HEK293 (cell line): ENCODE data around the gene SELENOO.

Experiments used
- EGR2 ChIP-seq: fragments of 450-650 bp; formaldehyde crosslinking; IDR thresholded peaks from 2 replicates; pipeline ENCODE4 v1.5.1; 2016; ENCODE audit warnings: low read depth, missing biosample characterization, missing genetic modification characterization
- ELK4 ChIP-seq: IDR thresholded peaks from 2 replicates; pipeline ENCODE4 v1.6.1; 2011; ENCODE audit warnings: mild to moderate bottlenecking, low read depth, low read length, borderline replicate concordance
- GLIS1 ChIP-seq: fragments of 450-650 bp; formaldehyde crosslinking; IDR thresholded peaks from 2 replicates; pipeline ENCODE4 v1.5.1; 2016; ENCODE audit warnings: missing biosample characterization, missing genetic modification characterization
- IKZF3 ChIP-seq: fragments of 450-650 bp; IDR thresholded peaks from 2 replicates; pipeline ENCODE4 v1.5.0; 2018; ENCODE audit warnings: missing biosample characterization, mild to moderate bottlenecking, missing genetic modification characterization, moderate library complexity
- OVOL3 ChIP-seq: fragments of 450-650 bp; formaldehyde crosslinking; IDR thresholded peaks from 2 replicates; pipeline ENCODE4 v1.5.1; 2016; ENCODE audit warnings: missing biosample characterization, missing genetic modification characterization
- PRDM1 ChIP-seq: fragments of 450-650 bp; formaldehyde crosslinking; IDR thresholded peaks from 2 replicates; pipeline ENCODE4; 2016; ENCODE audit warnings: missing biosample characterization, missing genetic modification characterization
- REPIN1 ChIP-seq: fragments of 450-650 bp; formaldehyde crosslinking; IDR thresholded peaks from 2 replicates; pipeline ENCODE4 v1.5.1; 2017; ENCODE audit warnings: missing biosample characterization, missing genetic modification characterization, low read depth
- SCRT1 ChIP-seq: fragments of 450-650 bp; formaldehyde crosslinking; IDR thresholded peaks from 2 replicates; pipeline ENCODE4 v1.5.1; 2016; ENCODE audit warnings: missing biosample characterization, missing genetic modification characterization, borderline replicate concordance
- SP3 ChIP-seq: fragments of 450-650 bp; formaldehyde crosslinking; IDR thresholded peaks from 2 replicates; pipeline ENCODE4 v1.5.1; 2016; ENCODE audit warnings: missing biosample characterization, missing genetic modification characterization
- YY1 ChIP-seq: fragments of 450-650 bp; formaldehyde crosslinking; IDR thresholded peaks from 2 replicates; pipeline ENCODE4 v1.5.1; 2018; ENCODE audit warnings: missing biosample characterization, missing genetic modification characterization
- ZBTB11 ChIP-seq: fragments of 450-650 bp; formaldehyde crosslinking; conservative IDR thresholded peaks from 2 replicates; pipeline ENCODE4 v1.5.1; 2016; ENCODE audit warnings: low read depth, missing biosample characterization, missing genetic modification characterization
- ZBTB20 ChIP-seq: fragments of 450-650 bp; formaldehyde crosslinking; IDR thresholded peaks from 2 replicates; pipeline ENCODE4 v1.5.1; 2016; ENCODE audit warnings: missing biosample characterization, missing genetic modification characterization
- ZBTB49 ChIP-seq: fragments of 450-650 bp; formaldehyde crosslinking; IDR thresholded peaks from 2 replicates; pipeline ENCODE4 v1.5.1; 2016; ENCODE audit warnings: missing biosample characterization, missing genetic modification characterization, low read depth
- ZBTB8A ChIP-seq: fragments of 450-650 bp; formaldehyde crosslinking; IDR thresholded peaks from 2 replicates; pipeline ENCODE4 v1.5.1; 2016; ENCODE audit warnings: missing biosample characterization, missing genetic modification characterization
- ZFP37 ChIP-seq: fragments of 450-650 bp; formaldehyde crosslinking; IDR thresholded peaks from 2 replicates; pipeline ENCODE4 v1.5.1; 2016; ENCODE audit warnings: missing biosample characterization, missing genetic modification characterization
- ZFP69B ChIP-seq: fragments of 450-650 bp; formaldehyde crosslinking; IDR thresholded peaks from 2 replicates; pipeline ENCODE4 v1.5.1; 2016; ENCODE audit warnings: missing biosample characterization, missing genetic modification characterization
- ZNF146 ChIP-seq: fragments of 450-650 bp; formaldehyde crosslinking; IDR thresholded peaks from 2 replicates; pipeline ENCODE4 v1.5.1; 2016; ENCODE audit warnings: missing biosample characterization, missing genetic modification characterization
- ZNF221 ChIP-seq: fragments of 450-650 bp; formaldehyde crosslinking; IDR thresholded peaks from 2 replicates; pipeline ENCODE4 v1.5.1; 2017; ENCODE audit warnings: missing biosample characterization, missing genetic modification characterization, borderline replicate concordance
- ZNF266 ChIP-seq: fragments of 450-650 bp; formaldehyde crosslinking; IDR thresholded peaks from 2 replicates; pipeline ENCODE4 v1.5.1; 2016; ENCODE audit warnings: missing biosample characterization, missing genetic modification characterization, low read depth
- ZNF501 ChIP-seq: fragments of 450-650 bp; formaldehyde crosslinking; IDR thresholded peaks from 2 replicates; pipeline ENCODE4 v1.5.1; 2016; ENCODE audit warnings: missing biosample characterization, missing genetic modification characterization
- ZNF558 ChIP-seq: fragments of 450-650 bp; formaldehyde crosslinking; IDR thresholded peaks from 2 replicates; pipeline ENCODE4 v1.5.1; 2016; ENCODE audit warnings: missing biosample characterization, missing genetic modification characterization
- ZNF571 ChIP-seq: fragments of 450-650 bp; formaldehyde crosslinking; IDR thresholded peaks from 2 replicates; pipeline ENCODE4 v1.5.0; 2017; ENCODE audit warnings: missing biosample characterization, missing genetic modification characterization
- ZNF600 ChIP-seq: fragments of 450-650 bp; formaldehyde crosslinking; IDR thresholded peaks from 2 replicates; pipeline ENCODE4 v1.5.1; 2016; ENCODE audit warnings: missing biosample characterization, missing genetic modification characterization
- ZNF658 ChIP-seq: fragments of 450-650 bp; formaldehyde crosslinking; IDR thresholded peaks from 2 replicates; pipeline ENCODE4; 2016; ENCODE audit warnings: missing biosample characterization, missing genetic modification characterization
- ZNF677 ChIP-seq: fragments of 450-650 bp; IDR thresholded peaks from 2 replicates; pipeline ENCODE4 v1.5.0; 2018; ENCODE audit warnings: missing biosample characterization, mild to moderate bottlenecking, missing genetic modification characterization, moderate library complexity
- TF ChIP-seq, protein P1 (sequence below): fragments of 450-650 bp; formaldehyde crosslinking; IDR thresholded peaks from 2 replicates; pipeline ENCODE4 v1.5.0; 2017; ENCODE audit warnings: missing biosample characterization, missing genetic modification characterization, borderline replicate concordance
- TF ChIP-seq, protein P2 (sequence below): fragments of 450-650 bp; formaldehyde crosslinking; IDR thresholded peaks from 2 replicates; pipeline ENCODE4 v1.5.1; 2017; ENCODE audit warnings: missing biosample characterization, missing genetic modification characterization
- TF ChIP-seq, protein P3 (sequence below): fragments of 450-650 bp; formaldehyde crosslinking; IDR thresholded peaks from 2 replicates; pipeline ENCODE4 v1.5.1; 2016; ENCODE audit warnings: missing biosample characterization, missing genetic modification characterization

The SELENOO gene

DNA sequence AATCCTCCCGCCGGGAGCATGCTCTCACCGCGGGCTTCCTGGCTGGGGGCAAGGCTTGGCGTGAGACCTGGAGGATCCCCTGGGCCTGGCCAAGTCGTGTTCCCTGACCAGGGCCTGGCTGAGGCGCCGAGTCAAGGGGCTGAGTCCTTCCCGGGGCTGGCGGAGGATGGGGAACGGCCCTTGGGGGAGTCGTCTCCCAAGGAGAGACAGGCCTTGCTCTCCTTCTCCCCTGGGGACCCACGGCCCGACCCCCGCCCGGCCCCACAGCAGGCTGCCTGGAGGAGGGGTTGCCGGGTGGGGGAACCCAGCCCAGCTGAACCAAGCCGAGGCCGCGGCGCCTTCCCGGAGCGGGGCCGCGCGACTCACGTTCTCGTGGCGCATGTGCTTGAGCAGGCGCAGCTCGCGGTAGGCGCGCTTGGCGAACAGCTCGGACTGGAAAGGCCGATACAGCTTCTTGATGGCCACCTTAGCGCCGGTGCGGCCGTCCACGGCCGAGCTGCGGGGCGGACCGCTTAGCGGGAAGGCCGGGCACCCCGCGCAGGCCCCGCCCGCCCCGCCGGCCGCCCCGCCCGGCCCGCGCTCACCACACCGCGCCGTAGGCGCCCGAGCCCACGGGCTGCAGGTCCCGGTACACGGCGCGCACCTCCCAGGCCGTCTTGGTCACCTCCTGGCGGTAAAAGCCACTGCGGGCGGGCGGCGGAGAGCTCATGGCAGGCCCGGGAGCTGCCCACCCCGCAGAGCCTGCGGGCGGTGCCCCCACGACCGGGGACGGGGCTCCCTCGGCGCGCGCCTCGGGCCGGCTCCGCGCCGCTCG lies 60.2 kb downstream of the SELENOO start (continued):
- TF ChIP-seq ZBTB11 (tag by site-specific recombination) (no peak), ELK4 (no peak), EGR2 (tag by site-specific recombination) (no peak), ZNF146 (tag by site-specific recombination) (no peak), ZNF266 (tag by site-specific recombination) (no peak), ZNF501 (tag by site-specific recombination) (no peak), SCRT1 (no peak), YY1 (tag by site-specific recombination) (no peak), ZBTB8A (tag by site-specific recombination) (peak; percentile 63), REPIN1 (tag by site-specific recombination) (no peak), ZBTB49 (tag by site-specific recombination) (no peak), ZBTB20 (tag by site-specific recombination) (peak; percentile 73; the same call in 1 of the 2 replicates), OVOL3 (no peak), PRDM1 (tag by site-specific recombination) (no peak), ZFP37 (tag by site-specific recombination) (peak; percentile 84; the same call in 1 of the 2 replicates), ZFP69B (tag by site-specific recombination) (no peak), ZNF600 (tag by site-specific recombination) (peak; percentile 46; the same call in 1 of the 2 replicates), ZNF677 (tag by site-specific recombination) (no peak), SP3 (tag by site-specific recombination) (peak; percentile 81), ZNF558 (no peak), IKZF3 (tag by site-specific recombination) (peak; percentile 26; the same call in 1 of the 2 replicates), ZNF571 (tag by site-specific recombination) (no peak), ZNF221 (tag by site-specific recombination) (no peak), GLIS1 (tag by site-specific recombination) (peak; percentile 79; the same call in 1 of the 2 replicates), ZNF658 (no peak)
- TF ChIP-seq, protein P1, sequence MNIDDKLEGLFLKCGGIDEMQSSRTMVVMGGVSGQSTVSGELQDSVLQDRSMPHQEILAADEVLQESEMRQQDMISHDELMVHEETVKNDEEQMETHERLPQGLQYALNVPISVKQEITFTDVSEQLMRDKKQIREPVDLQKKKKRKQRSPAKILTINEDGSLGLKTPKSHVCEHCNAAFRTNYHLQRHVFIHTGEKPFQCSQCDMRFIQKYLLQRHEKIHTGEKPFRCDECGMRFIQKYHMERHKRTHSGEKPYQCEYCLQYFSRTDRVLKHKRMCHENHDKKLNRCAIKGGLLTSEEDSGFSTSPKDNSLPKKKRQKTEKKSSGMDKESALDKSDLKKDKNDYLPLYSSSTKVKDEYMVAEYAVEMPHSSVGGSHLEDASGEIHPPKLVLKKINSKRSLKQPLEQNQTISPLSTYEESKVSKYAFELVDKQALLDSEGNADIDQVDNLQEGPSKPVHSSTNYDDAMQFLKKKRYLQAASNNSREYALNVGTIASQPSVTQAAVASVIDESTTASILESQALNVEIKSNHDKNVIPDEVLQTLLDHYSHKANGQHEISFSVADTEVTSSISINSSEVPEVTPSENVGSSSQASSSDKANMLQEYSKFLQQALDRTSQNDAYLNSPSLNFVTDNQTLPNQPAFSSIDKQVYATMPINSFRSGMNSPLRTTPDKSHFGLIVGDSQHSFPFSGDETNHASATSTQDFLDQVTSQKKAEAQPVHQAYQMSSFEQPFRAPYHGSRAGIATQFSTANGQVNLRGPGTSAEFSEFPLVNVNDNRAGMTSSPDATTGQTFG (tag by site-specific recombination): no peak
- TF ChIP-seq, protein P2, sequence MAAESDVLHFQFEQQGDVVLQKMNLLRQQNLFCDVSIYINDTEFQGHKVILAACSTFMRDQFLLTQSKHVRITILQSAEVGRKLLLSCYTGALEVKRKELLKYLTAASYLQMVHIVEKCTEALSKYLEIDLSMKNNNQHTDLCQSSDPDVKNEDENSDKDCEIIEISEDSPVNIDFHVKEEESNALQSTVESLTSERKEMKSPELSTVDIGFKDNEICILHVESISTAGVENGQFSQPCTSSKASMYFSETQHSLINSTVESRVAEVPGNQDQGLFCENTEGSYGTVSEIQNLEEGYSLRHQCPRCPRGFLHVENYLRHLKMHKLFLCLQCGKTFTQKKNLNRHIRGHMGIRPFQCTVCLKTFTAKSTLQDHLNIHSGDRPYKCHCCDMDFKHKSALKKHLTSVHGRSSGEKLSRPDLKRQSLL (tag by site-specific recombination): no peak
- TF ChIP-seq, protein P3, sequence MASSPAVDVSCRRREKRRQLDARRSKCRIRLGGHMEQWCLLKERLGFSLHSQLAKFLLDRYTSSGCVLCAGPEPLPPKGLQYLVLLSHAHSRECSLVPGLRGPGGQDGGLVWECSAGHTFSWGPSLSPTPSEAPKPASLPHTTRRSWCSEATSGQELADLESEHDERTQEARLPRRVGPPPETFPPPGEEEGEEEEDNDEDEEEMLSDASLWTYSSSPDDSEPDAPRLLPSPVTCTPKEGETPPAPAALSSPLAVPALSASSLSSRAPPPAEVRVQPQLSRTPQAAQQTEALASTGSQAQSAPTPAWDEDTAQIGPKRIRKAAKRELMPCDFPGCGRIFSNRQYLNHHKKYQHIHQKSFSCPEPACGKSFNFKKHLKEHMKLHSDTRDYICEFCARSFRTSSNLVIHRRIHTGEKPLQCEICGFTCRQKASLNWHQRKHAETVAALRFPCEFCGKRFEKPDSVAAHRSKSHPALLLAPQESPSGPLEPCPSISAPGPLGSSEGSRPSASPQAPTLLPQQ: 0 out of 2 replicates have a peak, but pooled peaks have one; percentile 30
